H9 (cell line): ENCODE results near the gene R3HDM2. TPM values are rescaled to one million over a fixed set of nuclear protein-coding genes. Genes with fewer than 3 reads are reported as not detected.

Experiments used
- DNase-seq: peaks from one replicate; pipeline ENCODE4 v3.0.0-alpha.2; 2017
- H2AFZ ChIP-seq: one replicate; pipeline ENCODE4 v1.6.1; 2013; ENCODE audit warnings: mild to moderate bottlenecking, low read length, control low read depth, moderate library complexity
- H2AK5ac ChIP-seq: 2 replicates; pipeline ENCODE4 v1.6.1; 2013; ENCODE audit warnings: low read length, control low read depth, mixed read lengths; ENCODE audit not compliant: insufficient read length
- H2BK120ac ChIP-seq: one replicate; pipeline ENCODE4 v1.6.1; 2013; ENCODE audit warnings: low read depth, mild to moderate bottlenecking, low read length, control low read depth, inconsistent platforms; ENCODE audit not compliant: poor library complexity, severe bottlenecking
- H2BK12ac ChIP-seq: 2 replicates; pipeline ENCODE4 v1.6.1; 2013; ENCODE audit warnings: low read length, control low read depth, mixed read lengths, low read depth; ENCODE audit not compliant: insufficient read length
- H2BK15ac ChIP-seq: 2 replicates; pipeline ENCODE4 v1.6.1; 2013; ENCODE audit warnings: low read depth, low read length, control low read depth
- H2BK20ac ChIP-seq: one replicate; pipeline ENCODE4 v1.6.1; 2013; ENCODE audit warnings: low read depth, mild to moderate bottlenecking, low read length, control low read depth, inconsistent platforms; ENCODE audit not compliant: poor library complexity, severe bottlenecking
- H2BK5ac ChIP-seq: 2 replicates; pipeline ENCODE4 v1.6.1; 2013; ENCODE audit warnings: low read length, control low read depth, mixed read lengths; ENCODE audit not compliant: insufficient read length
- H3K14ac ChIP-seq: 2 replicates; pipeline ENCODE4 v1.6.1; 2013; ENCODE audit warnings: low read length, control low read depth; ENCODE audit not compliant: insufficient read depth
- H3K18ac ChIP-seq: 2 replicates; pipeline ENCODE4 v1.6.1; 2013; ENCODE audit warnings: low read depth, mild to moderate bottlenecking, mixed read lengths, low read length, control low read depth; ENCODE audit not compliant: insufficient read length
- H3K23ac ChIP-seq: 2 replicates; pipeline ENCODE4 v1.6.1; 2013; ENCODE audit warnings: low read length, control low read depth, mixed read lengths, low read depth; ENCODE audit not compliant: insufficient read length
- H3K23me2 ChIP-seq: 2 replicates; pipeline ENCODE4 v1.6.1; 2013; ENCODE audit warnings: low read depth, mild to moderate bottlenecking, mixed read lengths, low read length, control low read depth; ENCODE audit not compliant: insufficient read length, poor library complexity, severe bottlenecking
- H3K27ac ChIP-seq: 2 replicates; pipeline ENCODE4 v1.5.1; 2013; ENCODE audit warnings: low read length, control low read depth, mixed read lengths, low read depth; ENCODE audit not compliant: insufficient read length
- H3K27me3 ChIP-seq: 2 replicates; pipeline ENCODE4 v1.6.1; 2013; ENCODE audit warnings: low read length, control low read depth, inconsistent platforms; ENCODE audit not compliant: insufficient read depth
- H3K4ac ChIP-seq: 2 replicates; pipeline ENCODE4 v1.6.1; 2013; ENCODE audit warnings: low read depth, mild to moderate bottlenecking, control low read depth, inconsistent platforms, low read length, moderate library complexity
- H3K4me1 ChIP-seq: 2 replicates; pipeline ENCODE4 v1.6.1; 2013; ENCODE audit warnings: low read length, control low read depth, inconsistent platforms; ENCODE audit not compliant: insufficient read depth
- H3K4me2 ChIP-seq: 2 replicates; pipeline ENCODE4 v1.6.1; 2013; ENCODE audit warnings: low read length, control low read depth, mixed read lengths; ENCODE audit not compliant: insufficient read length, insufficient read depth
- H3K56ac ChIP-seq: 2 replicates; pipeline ENCODE4 v1.6.1; 2013; ENCODE audit warnings: low read depth, mild to moderate bottlenecking, mixed read lengths, low read length, control low read depth; ENCODE audit not compliant: insufficient read length
- H3K79me1 ChIP-seq: 2 replicates; pipeline ENCODE4 v1.6.1; 2013; ENCODE audit warnings: low read depth, mild to moderate bottlenecking, moderate library complexity, low read length, control low read depth, inconsistent platforms; ENCODE audit not compliant: insufficient read depth, poor library complexity, severe bottlenecking
- H3K79me2 ChIP-seq: 2 replicates; pipeline ENCODE4 v1.6.1; 2013; ENCODE audit warnings: low read length, control low read depth, inconsistent platforms; ENCODE audit not compliant: insufficient read depth
- H3K9ac ChIP-seq: 2 replicates; pipeline ENCODE4 v1.6.1; 2013; ENCODE audit warnings: low read length, control low read depth, mixed read lengths; ENCODE audit not compliant: insufficient read length; ENCODE audit errors: extremely low read depth
- H3K9me3 ChIP-seq: one replicate; pipeline ENCODE4 v1.6.1; 2013; ENCODE audit warnings: low read depth, low read length, inconsistent platforms; ENCODE audit not compliant: control insufficient read depth
- H3T11ph ChIP-seq: one replicate; pipeline ENCODE4 v1.6.1; 2013; ENCODE audit warnings: mild to moderate bottlenecking, low read length, control low read depth, inconsistent platforms
- H4K20me1 ChIP-seq: one replicate; pipeline ENCODE4 v1.6.1; 2013; ENCODE audit not compliant: control insufficient read depth, insufficient read length, insufficient read depth
- H4K5ac ChIP-seq: 2 replicates; pipeline ENCODE4 v1.6.1; 2013; ENCODE audit warnings: low read depth, mild to moderate bottlenecking, mixed read lengths, low read length, control low read depth; ENCODE audit not compliant: insufficient read length
- H4K8ac ChIP-seq: replicated peaks from 2 replicates; pipeline ENCODE4 v1.6.1; 2013; ENCODE audit warnings: low read length, control low read depth, mixed read lengths, low read depth; ENCODE audit not compliant: insufficient read length
- H4K91ac ChIP-seq: 2 replicates; pipeline ENCODE4 v1.6.1; 2013; ENCODE audit warnings: low read depth, mild to moderate bottlenecking, moderate library complexity, mixed read lengths, low read length, control low read depth; ENCODE audit not compliant: insufficient read length
- H3K27ac Mint-ChIP-seq, 3 experiments: 2 replicates in 2 of 3; 3 replicates in 1 of 3; pipeline ENCODE4 v1.8.0; 2020 to 2021; ENCODE audit warnings: mixed read lengths in 3 of 3, mild to moderate bottlenecking in 1 of 3, moderate library complexity in 1 of 3
- H3K27me3 Mint-ChIP-seq: 2 replicates; pipeline ENCODE4 v1.8.0; 2021; ENCODE audit warnings: low read depth, mild to moderate bottlenecking, moderate library complexity, mixed read lengths
- H3K36me3 Mint-ChIP-seq, 3 experiments: 2 replicates in 2 of 3; 3 replicates in 1 of 3; pipeline ENCODE4 v1.8.0; 2020 to 2021; ENCODE audit warnings: low read depth in 3 of 3, mixed read lengths in 3 of 3; ENCODE audit not compliant: insufficient read depth in 1 of 3
- H3K4me1 Mint-ChIP-seq, 2 experiments: 2 replicates each; pipeline ENCODE4 v1.8.0; 2020; ENCODE audit warnings: mixed read lengths in 2 of 2
- H3K4me3 Mint-ChIP-seq, 2 experiments: 2 replicates in 1 of 2; 3 replicates in 1 of 2; pipeline ENCODE4 v1.8.0; 2020 to 2021; ENCODE audit warnings: mild to moderate bottlenecking in 2 of 2, mixed read lengths in 2 of 2, moderate library complexity in 1 of 2
- H3K9me3 Mint-ChIP-seq, 2 experiments: 2 replicates in 1 of 2; 3 replicates in 1 of 2; pipeline ENCODE4 v1.8.0; 2020; ENCODE audit warnings: mild to moderate bottlenecking in 2 of 2, mixed read lengths in 2 of 2, moderate library complexity in 1 of 2
- CTCF ChIP-seq: fragments of 200-600 bp; sonication (generic); conservative IDR thresholded peaks from 3 replicates; pipeline ENCODE4 v1.8.0; 2021; ENCODE audit warnings: antibody characterized with exemption, mild to moderate bottlenecking
- WGBS: extraction: QIAGEN DNeasy Blood & Tissue Kit; methylation state at CpG from one replicate; pipeline ENCODE4 v1.1.7; 2013; ENCODE audit warnings: missing lambda C conversion rate, low lambda C conversion rate, mixed read lengths; ENCODE audit not compliant: insufficient read length; ENCODE audit errors: extremely low coverage; 5-methylcytosine and 5-hydroxymethylcytosine counted together
- total RNA-seq: library from RNA; stranded (reverse); gene quantifications from 2 replicates; pipeline ENCODE4 v1.2.1, GENCODE V29; 2021

The R3HDM2 gene
- total RNA-seq, 1 experiment from 2014 or later, result 43.9 TPM

DNA sequence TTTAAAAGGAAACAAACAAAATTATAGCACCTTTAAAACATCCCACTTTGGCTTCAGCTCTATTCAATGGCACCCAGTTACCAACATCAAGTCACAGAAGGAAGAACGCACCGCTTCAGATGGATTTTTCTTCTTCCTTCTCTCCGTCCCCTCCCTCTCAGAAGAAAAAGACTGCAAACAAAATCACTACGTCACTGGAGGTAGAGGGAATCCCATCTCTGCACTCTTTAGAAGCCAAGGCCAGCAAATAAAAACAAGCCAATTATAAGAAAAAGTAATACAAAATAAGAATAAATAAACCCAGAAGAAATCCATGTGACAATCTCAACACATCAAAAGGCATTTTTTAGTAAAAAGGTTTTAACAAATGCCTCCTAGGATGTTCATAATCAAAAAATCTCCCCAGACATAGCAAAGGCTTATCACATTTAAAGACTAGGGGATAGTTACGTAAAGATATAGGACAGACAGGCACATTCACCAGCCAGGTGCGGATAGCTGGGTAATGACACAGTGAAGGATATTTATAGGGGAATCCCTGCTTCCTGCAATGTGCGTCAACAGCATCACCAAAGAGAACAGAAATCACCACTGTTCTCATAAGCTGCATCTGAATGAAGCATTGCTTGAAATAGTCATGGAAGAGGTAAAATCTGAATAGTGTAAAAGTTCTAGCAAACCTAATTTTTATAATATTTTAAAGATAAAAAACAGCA, 89.4 kb downstream of the R3HDM2 start:
- no peak overlapping the region for H2BK5ac ChIP-seq
- H3K23ac ChIP-seq, result no peak overlapping the region
- H3K79me1 ChIP-seq, result no peaks in the 10 kb centered on the region
- Mint-ChIP-seq H3K27me3 (no peaks in the 10 kb centered on the region), H3K4me1 (peaks cover 11 to 29% of the 10 kb centered on the region in 2 experiments), H3K4me3 (no peak overlapping the region), H3K36me3 (peaks cover 0 to 6% (median 2%) of the 10 kb centered on the region in 3 experiments; a peak in 2 of 7 replicates), H3K27ac (peak overlapping the region in 2 of 3 experiments; percentile 4 to 81; a peak in 3 of 7 replicates), H3K9me3 (no peaks in the 10 kb centered on the region)
- no peak overlapping the region for H3K14ac ChIP-seq
- no peak for TF ChIP-seq CTCF
- H3K18ac ChIP-seq, result no peak overlapping the region
- H3K4ac ChIP-seq, result no peak overlapping the region
- DNase-seq, result no peak
- peak overlapping the region; percentile 29 for H3K9ac ChIP-seq
- no peak overlapping the region for H2BK12ac ChIP-seq
- H4K91ac ChIP-seq, result no peak overlapping the region
- no peaks in the 10 kb centered on the region for H3K79me2 ChIP-seq
- H2BK120ac ChIP-seq, result no peak overlapping the region
- H3K27ac ChIP-seq, result no peak overlapping the region
- no peak overlapping the region for H2BK15ac ChIP-seq
- no peak overlapping the region for H2AK5ac ChIP-seq
- WGBS, result no CpG with 5 or more reads among the region's 7 CpGs
- no peak overlapping the region for H4K8ac ChIP-seq
- no peaks in the 10 kb centered on the region for H3K9me3 ChIP-seq
- H4K20me1 ChIP-seq, result no peaks in the 10 kb centered on the region
- H3K4me2 ChIP-seq, result no peak overlapping the region
- H3K56ac ChIP-seq, result no peak overlapping the region
- no peaks in the 10 kb centered on the region for H3K27me3 ChIP-seq
- H2AFZ ChIP-seq, result no peak overlapping the region
- peaks cover 5% of the 10 kb centered on the region; the same call in 1 of the 2 replicates for H3K4me1 ChIP-seq
- H4K5ac ChIP-seq, result no peak overlapping the region
- no peak overlapping the region for H3T11ph ChIP-seq
- H2BK20ac ChIP-seq, result no peak overlapping the region
- no peaks in the 10 kb centered on the region for H3K23me2 ChIP-seq
